T follicular helper cell (primary cell): ENCODE measurements around the gene ZSCAN18.
"Not testable (repeated sequence)": the region's sequence is repeated elsewhere in the genome, so short reads cannot be mapped to it uniquely, and the experiment has no call there.

Experiments used
- DNase-seq: peaks from one replicate; pipeline ENCODE4 v3.0.0-alpha.2; 2020; ENCODE audit warnings: low read depth
- total RNA-seq, 2 experiments: gene quantifications; one replicate each; lab custom pipeline; 2026; lab: John Stamatoyannopoulos, UW

The ZSCAN18 gene
- 12.2 to 35.6 reads per million in 2 experiments for total RNA-seq

- DNase-seq: peak; percentile 98
These were observed at the start of gene ZSCAN18 for GRCh38 chr19:58097781-58098681. Gene ZSCAN18 (minus strand): TSS chr19:58098231. CDS start chr19:58090267, 7,964 bp downstream.

GRCh38 chr19:58147475-58147874 lies 49.4 kb upstream of the ZSCAN18 start:
- DNase-seq: not testable (repeated sequence)

GRCh38 chr19:58145849-58146248 lies 47.8 kb upstream of the ZSCAN18 start:
- DNase-seq: no peak

- no peak for DNase-seq
These were observed 36.2 kb upstream of the ZSCAN18 start for GRCh38 chr19:58134244-58134643.

GRCh38 chr19:58129284-58129683 lies 31.3 kb upstream of the ZSCAN18 start:
- DNase-seq: no peak

GRCh38 chr19:58128041-58128685 lies 30.1 kb upstream of the ZSCAN18 start:
- no peak for DNase-seq

GRCh38 chr19:58123354-58123753 lies 25.3 kb upstream of the ZSCAN18 start:
- no peak for DNase-seq

GRCh38 chr19:58118979-58119733 lies 21.1 kb upstream of the ZSCAN18 start:
- DNase-seq: no peak

- no peak for DNase-seq
These were observed 20.0 kb upstream of the ZSCAN18 start for GRCh38 chr19:58117841-58118575.

GRCh38 chr19:58108546-58108817 lies 10.5 kb upstream of the ZSCAN18 start:
- no peak for DNase-seq

GRCh38 chr19:58107778-58108545 lies 9.9 kb upstream of the ZSCAN18 start:
- no peak for DNase-seq

GRCh38 chr19:58098682-58098998 lies 609 bp upstream of the ZSCAN18 start:
- no peak for DNase-seq

GRCh38 chr19:58097349-58097748 lies 682 bp downstream of the ZSCAN18 start:
- DNase-seq: no peak

GRCh38 chr19:58096884-58097283 lies 1.1 kb downstream of the ZSCAN18 start:
- no peak for DNase-seq

- DNase-seq: no peak
These were observed 2.7 kb downstream of the ZSCAN18 start for GRCh38 chr19:58095328-58095727.

- DNase-seq: no peak
These were observed 5.0 kb downstream of the ZSCAN18 start for GRCh38 chr19:58093071-58093470.

GRCh38 chr19:58091251-58091995 lies 6.6 kb downstream of the ZSCAN18 start:
- DNase-seq: no peak

- no peak for DNase-seq
These were observed 8.2 kb downstream of the ZSCAN18 start for GRCh38 chr19:58089846-58090245.

- no peak for DNase-seq
These were observed 9.4 kb downstream of the ZSCAN18 start for GRCh38 chr19:58088521-58089052.
